WTC11 (cell line): ENCODE measurements around the gene SPOCK1. TPM values are rescaled to one million over a fixed set of nuclear protein-coding genes. Genes with fewer than 3 reads are reported as not detected.

Experiments used
- ATAC-seq: fragments of 200-7000 bp; cut with Tn5 transposase; 2 replicates; pipeline ENCODE4 v1.10.0; 2021; ENCODE audit warnings: mild to moderate bottlenecking, moderate library complexity
- CTCF ChIA-PET: fragments of 300-600 bp; sonication (Branson Sonifier 250); formaldehyde crosslinking; loops from one replicate; lab custom pipeline; 2021; ENCODE audit warnings: antibody characterized with exemption; lab: Charles Lee
- POLR2A ChIA-PET: fragments of 350-600 bp; sonication (Branson Sonifier 250); formaldehyde crosslinking; loops from one replicate; lab custom pipeline; 2021; ENCODE audit warnings: antibody characterized with exemption; lab: Charles Lee
- DNase-seq: peaks from one replicate; pipeline ENCODE4 v3.0.0; 2021; ENCODE audit warnings: low spot score
- H3K27ac Mint-ChIP-seq: 2 replicates; pipeline ENCODE4 v1.8.0; 2021; ENCODE audit warnings: mixed read lengths
- H3K27me3 Mint-ChIP-seq: 2 replicates; pipeline ENCODE4 v1.8.0; 2021; ENCODE audit warnings: low read depth, mild to moderate bottlenecking, moderate library complexity, mixed read lengths
- H3K36me3 Mint-ChIP-seq: 2 replicates; pipeline ENCODE4 v1.8.0; 2021; ENCODE audit warnings: mixed read lengths
- H3K4me1 Mint-ChIP-seq: 2 replicates; pipeline ENCODE4 v1.8.0; 2022; ENCODE audit warnings: mixed read lengths
- H3K4me3 Mint-ChIP-seq: 2 replicates; pipeline ENCODE4 v1.8.0; 2021; ENCODE audit warnings: mild to moderate bottlenecking, moderate library complexity, mixed read lengths
- H3K9me3 Mint-ChIP-seq: 2 replicates; pipeline ENCODE4 v1.8.0; 2021; ENCODE audit warnings: mixed read lengths
- AR ChIP-seq: fragments of 250-450 bp; sonication (Bioruptor Pico); IDR thresholded peaks from 2 replicates; pipeline ENCODE4 v1.9.0; 2021; ENCODE audit warnings: mild to moderate bottlenecking
- CREB1 ChIP-seq: sonication (generic); formaldehyde crosslinking; IDR thresholded peaks from 2 replicates; pipeline ENCODE4 v1.8.0; 2023; ENCODE audit warnings: mild to moderate bottlenecking, missing genetic modification reagents
- CREM ChIP-seq: sonication (generic); formaldehyde crosslinking; IDR thresholded peaks from 2 replicates; pipeline ENCODE4 v1.8.1; 2022; ENCODE audit warnings: mild to moderate bottlenecking, missing genetic modification reagents, moderate library complexity
- CTCF ChIP-seq: fragments of 200-600 bp; IDR thresholded peaks from 2 replicates; pipeline ENCODE4 v1.8.0; 2022; ENCODE audit warnings: antibody characterized with exemption
- E2F4 ChIP-seq: sonication (generic); formaldehyde crosslinking; IDR thresholded peaks from 2 replicates; pipeline ENCODE4 v1.8.1; 2022; ENCODE audit warnings: low read depth, mild to moderate bottlenecking, moderate library complexity, missing genetic modification reagents, borderline replicate concordance
- EMX1 ChIP-seq: fragments of 250-450 bp; sonication (Bioruptor Pico); IDR thresholded peaks from 2 replicates; pipeline ENCODE4 v1.8.0; 2021; ENCODE audit warnings: mild to moderate bottlenecking
- FOXP4 ChIP-seq: sonication (generic); formaldehyde crosslinking; IDR thresholded peaks from 2 replicates; pipeline ENCODE4 v1.8.0; 2022; ENCODE audit warnings: mild to moderate bottlenecking, missing genetic modification reagents
- MLX ChIP-seq: sonication (generic); formaldehyde crosslinking; IDR thresholded peaks from 2 replicates; pipeline ENCODE4 v1.8.1; 2023; ENCODE audit warnings: mild to moderate bottlenecking, missing genetic modification reagents, moderate library complexity
- NFE2L1 ChIP-seq: sonication (generic); formaldehyde crosslinking; IDR thresholded peaks from 2 replicates; pipeline ENCODE4 v1.8.1; 2023; ENCODE audit warnings: missing genetic modification reagents
- SMAD3 ChIP-seq: sonication (generic); formaldehyde crosslinking; IDR thresholded peaks from 2 replicates; pipeline ENCODE4 v1.8.0; 2022; ENCODE audit warnings: missing genetic modification reagents, mild to moderate bottlenecking, borderline replicate concordance
- USF2 ChIP-seq: sonication (generic); formaldehyde crosslinking; IDR thresholded peaks from 2 replicates; pipeline ENCODE4 v1.8.1; 2023; ENCODE audit warnings: mild to moderate bottlenecking, missing genetic modification reagents, moderate library complexity
- ZNF138 ChIP-seq: sonication (generic); formaldehyde crosslinking; conservative IDR thresholded peaks from 2 replicates; pipeline ENCODE4 v1.8.1; 2022; ENCODE audit warnings: mild to moderate bottlenecking, moderate library complexity, missing genetic modification reagents
- ZNF232 ChIP-seq: sonication (generic); formaldehyde crosslinking; IDR thresholded peaks from 2 replicates; pipeline ENCODE4 v1.8.0; 2022; ENCODE audit warnings: mild to moderate bottlenecking, missing genetic modification reagents
- ZNF317 ChIP-seq: sonication (generic); formaldehyde crosslinking; IDR thresholded peaks from 2 replicates; pipeline ENCODE4 v1.8.1; 2023; ENCODE audit warnings: low read depth, mild to moderate bottlenecking, moderate library complexity, missing genetic modification reagents, borderline replicate concordance
- ZNF396 ChIP-seq: fragments of 250-450 bp; sonication (Bioruptor Pico); IDR thresholded peaks from 2 replicates; pipeline ENCODE4 v1.8.0; 2021; ENCODE audit warnings: mild to moderate bottlenecking, moderate library complexity, borderline replicate concordance
- ZNF512 ChIP-seq: sonication (generic); formaldehyde crosslinking; IDR thresholded peaks from 2 replicates; pipeline ENCODE4 v1.8.1; 2022; ENCODE audit warnings: missing genetic modification reagents, borderline replicate concordance
- ZNF532 ChIP-seq: fragments of 250-450 bp; sonication (Bioruptor Pico); IDR thresholded peaks from 2 replicates; pipeline ENCODE4 v1.9.0; 2021; ENCODE audit warnings: mild to moderate bottlenecking, borderline replicate concordance
- ZNF671 ChIP-seq: fragments of 250-450 bp; sonication (Bioruptor Pico); IDR thresholded peaks from 2 replicates; pipeline ENCODE4 v1.8.0; 2021; ENCODE audit warnings: mild to moderate bottlenecking
- total RNA-seq: library from RNA; stranded (reverse); gene quantifications from 3 replicates; pipeline ENCODE4 v1.2.3, GENCODE V29; 2021

Gene SPOCK1
- total RNA-seq, 1 experiment from 2014 or later, result 15.2 TPM

GRCh38 chr5:137398751-137399150 is 100.4 kb downstream of the SPOCK1 start:
- Mint-ChIP-seq H3K27me3 (no peaks in the 10 kb centered on the region), H3K36me3 (no peaks in the 10 kb centered on the region), H3K4me3 (no peak overlapping the region), H3K9me3 (no peaks in the 10 kb centered on the region), H3K4me1 (no peaks in the 10 kb centered on the region), H3K27ac (no peak overlapping the region)
- no peak for DNase-seq
- CTCF ChIA-PET, result interaction anchor here (1.2 kb wide), 1 partner anchor 54 kb away, joined by 4 read pairs; no protein-coding TSS in a partner anchor
- no peak for TF ChIP-seq ZNF232 (CRISPR knock-in tag)
- TF ChIP-seq CREM, result no peak
- TF ChIP-seq CTCF, result no peak
- TF ChIP-seq AR (CRISPR knock-in tag), result no peak
- TF ChIP-seq ZNF138 (CRISPR knock-in tag), result no peak
- TF ChIP-seq CREB1 (CRISPR knock-in tag), result no peak
- TF ChIP-seq SMAD3 (CRISPR knock-in tag), result no peak
- no peak for TF ChIP-seq ZNF317 (CRISPR knock-in tag)
- no peak for TF ChIP-seq ZNF512 (CRISPR knock-in tag)
- TF ChIP-seq NFE2L1 (CRISPR knock-in tag), result no peak
- TF ChIP-seq E2F4 (CRISPR knock-in tag), result no peak
- TF ChIP-seq ZNF396 (CRISPR knock-in tag), result no peak
- TF ChIP-seq EMX1 (CRISPR knock-in tag), result no peak
- TF ChIP-seq USF2 (CRISPR knock-in tag), result no peak
- TF ChIP-seq MLX (CRISPR knock-in tag), result no peak
- no peak for TF ChIP-seq ZNF671
- TF ChIP-seq FOXP4 (CRISPR knock-in tag), result no peak
- TF ChIP-seq ZNF532 (CRISPR knock-in tag), result no peak
- no peak for ATAC-seq
- POLR2A ChIA-PET, result no interaction called here
